NCI-H69 (cell line): ENCODE measurements around the gene YAE1.
A peak's percentile ranks its signal among the peaks of the same experiment; 100 is the strongest.

Experiments used
- DNase-seq: peaks from one replicate; lab custom pipeline; 2025; lab: John Stamatoyannopoulos, UW

The YAE1 gene

DNA sequence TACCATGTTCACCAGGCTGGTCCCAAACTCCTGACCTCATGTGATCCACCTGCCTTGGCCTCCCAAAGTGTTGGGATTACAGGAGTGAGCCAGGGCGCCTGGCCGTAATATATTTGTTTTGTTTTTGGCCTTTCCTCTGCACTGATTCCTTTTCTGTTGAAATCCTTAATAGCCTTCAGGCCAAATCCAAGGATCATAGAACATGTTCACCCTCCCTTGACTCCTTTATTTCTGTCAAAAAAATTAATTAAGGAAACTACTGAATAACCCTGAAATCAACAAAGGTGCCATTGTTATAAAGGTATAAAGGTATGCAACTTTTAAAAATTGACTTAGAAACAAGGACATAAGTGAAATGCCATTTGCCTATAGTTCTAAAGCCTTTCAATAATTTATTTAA is 41.7 kb downstream of the YAE1 start:
- no peak for DNase-seq

GRCh38 chr7:39608278-39608677 is 42.1 kb downstream of the YAE1 start:
- DNase-seq = no peak

GRCh38 chr7:39609113-39609934 is 43.1 kb downstream of the YAE1 start:
- DNase-seq = no peak

- DNase-seq = no peak
Measured at GRCh38 chr7:39609935-39610263, 43.7 kb downstream of the YAE1 start.

DNA sequence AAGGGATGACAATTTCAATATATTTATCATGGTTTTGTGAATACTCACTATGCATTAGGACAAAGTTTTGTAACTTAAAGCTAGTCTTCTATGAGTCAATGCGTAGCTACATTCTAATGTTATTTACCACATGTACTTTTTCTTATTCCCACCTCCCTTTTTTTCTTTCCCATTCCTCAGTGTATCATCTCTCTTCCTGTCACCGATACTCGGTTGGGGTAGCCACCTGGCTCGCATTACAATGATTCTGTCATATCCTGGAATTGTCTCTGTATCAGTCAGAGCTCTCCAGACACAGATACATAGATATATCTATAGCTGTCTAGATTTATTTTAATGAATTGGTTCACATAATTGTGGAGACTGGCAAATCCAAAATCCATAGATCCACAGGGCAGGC is 47.4 kb downstream of the YAE1 start:
- no peak for DNase-seq

GRCh38 chr7:39614299-39614698 is 48.1 kb downstream of the YAE1 start:
- no peak for DNase-seq

- peak; percentile 42 for DNase-seq
Measured at GRCh38 chr7:39615350-39615975, 49.3 kb downstream of the YAE1 start.

GRCh38 chr7:39616138-39616537 is 49.9 kb downstream of the YAE1 start:
- DNase-seq = no peak

DNA sequence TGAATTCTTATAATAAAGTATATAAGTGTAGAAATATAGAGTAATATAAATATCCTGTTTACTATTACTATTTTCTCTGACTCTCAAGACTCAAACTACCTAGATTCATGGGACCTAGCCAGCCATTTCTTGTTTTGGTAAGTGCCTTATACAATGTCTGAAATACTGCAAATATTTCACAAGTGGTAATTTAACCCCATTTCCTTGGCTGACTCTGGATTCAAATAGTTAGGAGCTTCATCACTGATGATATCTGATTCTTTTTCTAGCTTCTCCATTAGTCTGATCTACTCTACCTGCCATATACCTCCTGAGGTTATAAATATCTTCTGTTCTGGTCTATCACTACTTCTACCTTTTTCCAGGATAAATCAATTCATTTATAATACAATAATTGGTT is 50.8 kb downstream of the YAE1 start:
- no peak for DNase-seq

GRCh38 chr7:39618868-39619267 is 52.7 kb downstream of the YAE1 start:
- DNase-seq = no peak

DNA sequence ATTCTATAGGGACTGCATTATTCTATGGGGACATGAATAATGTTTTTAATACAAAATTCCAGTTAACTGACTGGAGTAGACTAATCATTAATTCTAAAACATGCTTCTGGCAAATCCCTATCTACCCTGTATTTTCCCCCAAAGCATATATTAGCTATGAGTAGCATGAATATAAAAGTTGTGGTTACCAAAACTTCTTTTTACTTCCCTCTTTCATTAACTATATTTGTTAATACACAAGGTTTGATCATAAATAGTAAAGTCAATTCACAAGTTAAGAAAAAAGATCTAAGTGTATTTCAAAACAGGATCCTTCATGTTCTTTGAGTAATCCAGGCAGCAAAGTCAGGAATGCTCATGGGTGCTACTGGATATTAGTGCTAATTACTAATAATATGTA is 54.3 kb downstream of the YAE1 start:
- DNase-seq = no peak

DNA sequence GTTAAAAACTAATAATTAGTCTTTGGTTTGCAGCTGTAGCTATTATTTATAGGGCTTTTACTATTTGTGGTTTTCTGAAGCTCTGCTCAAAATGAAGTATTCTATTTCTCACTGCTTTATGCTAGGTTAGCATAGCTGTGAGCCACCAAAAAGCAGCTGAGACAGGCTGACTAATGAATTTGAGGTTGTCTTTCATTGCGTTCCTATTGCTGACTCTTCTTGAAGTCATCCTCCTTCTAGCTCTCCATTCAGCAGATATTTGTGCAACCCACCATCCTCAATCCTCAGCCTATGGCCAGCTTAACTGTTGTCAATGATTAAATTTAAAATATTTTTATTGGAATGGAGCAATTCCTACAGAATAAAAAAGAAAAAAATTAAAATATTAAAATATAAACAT is 55.1 kb downstream of the YAE1 start:
- no peak for DNase-seq

GRCh38 chr7:39621784-39622411 is 55.7 kb downstream of the YAE1 start:
- DNase-seq = no peak
